Fibroblast of gingiva (primary cell): Measurements from ENCODE around the gene ABCA6.
A peak's percentile ranks its signal among the peaks of the same experiment; 100 is the strongest.

ENCODE experiments used
- DNase-seq: peaks from one replicate; pipeline ENCODE4 v3.0.0-alpha.2; 2011; ENCODE audit warnings: low read depth

ABCA6 gene

DNA sequence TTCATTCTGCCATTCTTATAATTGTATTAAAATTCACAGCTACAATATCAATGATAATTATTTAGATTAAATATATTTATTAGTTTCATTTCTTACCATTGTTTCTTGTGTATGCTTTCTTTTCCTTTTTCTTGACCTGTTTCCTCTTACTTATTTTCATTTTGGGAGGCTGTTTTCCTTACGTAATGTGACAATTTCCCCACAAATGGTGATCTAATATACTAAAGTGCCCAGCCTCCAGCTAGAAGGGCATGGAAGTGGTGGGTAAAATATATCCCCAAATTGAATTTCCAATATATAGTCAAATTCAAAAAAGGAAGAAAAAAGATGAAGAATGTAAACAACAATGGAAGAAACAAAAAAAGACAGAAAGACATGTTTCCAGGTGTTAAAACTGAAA lies 1.5 kb upstream of the ABCA6 start:
- no peak for DNase-seq

DNA sequence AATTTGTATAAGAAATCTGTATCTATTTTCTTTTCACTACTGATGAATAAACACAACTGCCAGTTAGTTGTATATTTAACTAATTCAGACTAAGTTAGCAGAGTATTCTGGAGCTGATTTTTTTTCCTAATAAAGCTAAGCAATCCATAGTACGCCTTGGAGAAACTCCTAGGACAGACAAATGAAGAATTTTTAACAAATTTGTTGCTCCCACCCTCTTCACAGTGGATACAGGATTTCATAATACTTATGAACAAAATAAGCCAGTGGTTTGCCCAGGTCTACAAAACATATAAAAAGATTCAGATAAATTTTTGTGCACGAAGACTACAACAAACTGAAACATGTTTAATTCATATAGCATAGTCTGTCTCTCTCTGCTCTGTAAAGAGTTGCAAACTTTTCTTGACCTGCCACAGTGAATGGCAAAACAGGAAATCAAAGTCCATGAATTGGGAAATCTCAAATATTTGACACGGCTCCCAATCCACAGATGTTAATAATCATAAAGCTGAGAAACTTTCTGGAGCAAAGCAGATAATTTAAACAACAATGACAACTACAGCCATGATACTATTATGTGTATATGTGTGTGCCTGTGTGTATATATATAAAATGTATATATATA lies 594 bp upstream of the ABCA6 start:
- DNase-seq, result peak; percentile 79

DNA sequence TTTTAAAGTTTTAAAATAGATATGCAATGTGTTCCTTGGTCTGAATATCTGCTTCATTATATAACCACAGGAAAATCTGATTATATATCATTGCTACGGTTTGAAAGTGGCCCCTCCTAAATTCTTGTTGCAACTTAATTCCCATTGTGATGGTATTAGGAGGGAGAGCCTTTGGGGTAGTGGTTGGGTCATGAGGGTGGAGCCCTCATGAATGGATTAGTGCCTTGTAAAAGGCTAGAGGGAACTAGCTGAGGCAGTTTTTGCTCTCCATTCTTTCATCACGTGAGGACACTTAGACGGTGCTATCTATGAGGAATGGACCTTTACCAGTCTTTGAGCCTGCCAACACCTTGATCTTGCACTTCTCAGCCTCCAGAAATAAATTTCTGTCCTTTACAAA lies 7.6 kb downstream of the ABCA6 start:
- DNase-seq, result no peak

DNA sequence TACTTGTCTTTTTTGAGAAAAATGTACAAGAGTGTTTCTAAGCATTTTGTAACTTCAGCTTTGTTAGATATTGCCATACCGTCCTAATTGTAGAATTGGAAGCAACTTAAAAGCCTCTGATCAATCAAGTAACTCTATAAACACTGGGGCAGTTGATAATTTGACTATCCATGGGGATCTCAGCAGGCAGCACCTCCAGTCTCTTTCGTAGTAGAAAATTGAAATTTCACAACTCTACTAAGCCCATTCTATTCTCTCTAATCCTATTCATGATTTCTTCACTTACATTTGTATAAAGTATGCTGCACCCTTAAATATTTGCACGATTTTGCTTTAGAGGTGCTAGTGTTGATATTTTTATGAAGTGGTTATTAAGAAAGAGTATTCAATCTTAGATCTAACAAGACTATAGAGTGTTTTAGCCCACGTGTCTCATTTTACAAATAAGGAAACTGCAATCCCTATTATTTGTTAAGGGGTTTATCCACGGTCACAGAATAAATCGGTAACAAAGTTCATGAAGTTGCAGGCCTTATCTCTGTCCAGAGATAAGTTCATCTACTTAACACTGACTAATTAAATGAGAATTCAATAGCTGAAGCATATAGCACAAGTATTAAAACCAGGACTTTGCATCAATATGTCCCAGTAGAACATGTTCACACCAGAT lies 10.9 kb downstream of the ABCA6 start:
- no peak for DNase-seq

DNA sequence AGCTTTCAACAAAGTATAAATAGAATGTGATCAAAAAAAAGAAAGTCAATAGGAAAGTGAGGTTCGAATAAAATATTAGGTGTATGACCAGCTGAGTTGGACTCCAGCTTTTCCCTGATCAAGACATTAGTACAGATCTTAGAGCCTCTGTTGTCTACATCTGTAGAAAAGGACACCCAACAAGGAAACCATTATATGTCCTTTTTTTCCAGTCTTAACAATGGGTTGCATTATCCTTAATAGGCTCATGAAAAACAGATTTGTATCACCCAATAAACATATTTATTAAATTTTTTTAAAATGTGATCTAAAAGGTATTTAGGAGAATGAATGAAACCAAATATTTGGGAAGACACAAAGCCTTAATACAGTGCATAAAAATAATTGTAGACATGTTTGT lies 18.1 kb downstream of the ABCA6 start:
- DNase-seq, result no peak

DNA sequence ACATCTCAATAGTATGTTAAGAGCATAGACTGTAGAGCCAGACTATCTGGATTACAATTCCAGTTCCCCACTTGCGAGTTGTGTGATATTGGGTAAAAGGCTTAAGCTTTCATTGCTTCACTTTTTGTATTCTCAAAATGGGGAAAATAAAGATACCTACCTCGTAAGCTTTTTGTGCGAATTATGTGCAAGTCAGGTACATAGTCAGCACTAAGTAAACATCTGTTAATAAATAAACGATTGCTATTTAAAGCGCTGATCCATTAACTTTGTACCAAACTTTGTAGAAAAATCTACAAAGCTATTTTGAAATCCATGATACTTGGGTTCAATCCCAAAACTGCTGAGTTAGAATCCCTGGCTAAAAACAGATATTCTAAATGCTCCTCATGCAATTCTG lies 19.6 kb downstream of the ABCA6 start:
- no peak for DNase-seq

DNA sequence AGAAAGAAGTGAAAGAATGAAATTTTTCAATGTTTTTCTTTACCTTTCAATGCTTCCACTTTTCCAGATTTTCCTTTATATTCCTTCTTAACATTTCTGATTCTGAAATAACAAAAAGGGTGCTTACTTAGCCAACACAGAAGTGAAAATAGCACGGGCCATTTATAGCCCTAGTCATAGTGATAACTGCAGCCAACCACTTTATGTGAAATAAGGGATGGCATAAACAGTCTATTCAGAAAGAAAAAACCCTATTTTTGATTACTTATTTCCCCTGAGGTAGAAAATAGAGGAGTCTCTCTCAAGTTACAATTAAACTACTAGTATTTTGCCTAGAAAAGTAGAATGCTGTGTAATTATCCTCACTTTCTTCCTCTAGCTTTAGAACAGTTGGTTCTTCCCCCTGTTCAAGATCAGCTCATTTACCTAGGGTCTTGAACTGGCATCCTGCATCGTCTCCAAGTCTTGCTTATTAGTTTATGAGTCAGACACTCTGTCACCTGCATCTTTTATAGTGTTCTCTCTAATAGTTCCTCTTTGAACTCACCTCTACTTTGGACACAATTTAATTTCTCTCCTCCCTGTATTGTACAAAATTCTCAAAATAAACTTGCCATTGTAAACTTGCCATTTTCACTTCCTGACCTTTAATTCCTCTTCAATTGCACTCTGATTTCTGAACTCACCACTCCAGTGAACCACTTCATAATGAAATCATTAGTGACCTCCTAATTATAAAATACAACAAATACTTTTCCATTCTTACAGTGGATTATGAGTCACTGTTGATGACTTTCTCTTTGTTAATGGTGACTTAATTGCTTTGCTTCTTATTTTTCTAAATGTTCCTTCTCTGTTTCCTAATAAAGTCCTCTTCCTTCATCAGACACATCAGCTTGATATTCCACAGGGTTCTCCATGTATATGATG lies 23.6 kb downstream of the ABCA6 start:
- DNase-seq, result no peak

DNA sequence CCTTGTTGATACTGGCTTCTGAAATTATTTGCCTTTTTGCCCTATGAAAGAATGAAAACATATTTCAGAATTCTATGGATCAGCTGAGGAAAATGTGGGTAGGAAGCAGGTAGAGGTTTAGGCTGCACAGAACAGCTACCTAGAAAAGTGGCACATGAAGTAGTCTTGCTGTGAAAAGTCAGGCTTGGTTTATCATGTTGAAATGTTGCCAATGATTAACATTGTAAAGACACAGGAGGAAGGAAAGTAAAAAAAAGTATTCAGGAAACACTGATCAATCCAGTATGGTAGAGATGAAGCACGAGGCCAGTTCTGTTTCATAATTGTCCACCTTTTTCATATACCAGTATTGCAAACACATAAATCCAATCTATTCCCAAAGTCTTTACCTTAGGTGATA lies 29.9 kb downstream of the ABCA6 start:
- no peak for DNase-seq

DNA sequence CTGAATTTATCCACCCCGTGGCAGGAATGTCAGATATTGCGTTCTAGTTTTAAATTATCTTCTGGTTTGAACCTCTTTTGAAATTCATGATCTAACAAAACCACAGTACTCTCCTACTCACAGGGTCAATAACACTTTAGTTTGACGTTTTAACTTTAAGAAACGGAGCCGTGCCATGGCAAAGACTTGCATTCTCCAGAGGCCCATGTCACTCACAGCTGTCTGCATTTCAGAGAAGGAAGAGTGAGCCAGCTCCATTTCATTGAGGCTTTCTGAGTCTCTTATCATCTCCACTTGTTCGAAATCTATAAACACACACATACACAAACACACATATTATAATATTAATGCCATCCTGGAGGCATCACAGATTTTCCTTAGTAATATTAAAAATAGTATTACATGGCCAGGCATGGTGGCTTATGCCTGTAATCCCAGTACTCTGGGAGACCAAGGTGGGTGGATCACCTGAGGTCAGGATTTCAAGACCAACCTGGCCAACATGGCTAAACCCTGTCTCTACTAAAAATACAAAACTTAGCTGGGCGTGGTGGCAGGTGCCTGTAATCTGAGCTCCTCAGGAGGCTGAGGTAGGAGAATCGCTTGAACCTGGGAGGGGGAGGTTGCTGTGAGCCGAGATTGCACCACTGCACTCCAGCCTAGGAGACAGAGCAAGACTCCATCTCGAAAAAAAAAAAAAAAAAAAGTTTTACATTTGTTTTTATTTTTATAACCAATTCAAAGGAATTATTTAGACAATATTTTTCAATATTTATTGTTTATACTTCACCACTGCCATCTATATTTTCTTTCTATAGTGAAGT lies 35.6 kb downstream of the ABCA6 start:
- DNase-seq, result no peak

DNA sequence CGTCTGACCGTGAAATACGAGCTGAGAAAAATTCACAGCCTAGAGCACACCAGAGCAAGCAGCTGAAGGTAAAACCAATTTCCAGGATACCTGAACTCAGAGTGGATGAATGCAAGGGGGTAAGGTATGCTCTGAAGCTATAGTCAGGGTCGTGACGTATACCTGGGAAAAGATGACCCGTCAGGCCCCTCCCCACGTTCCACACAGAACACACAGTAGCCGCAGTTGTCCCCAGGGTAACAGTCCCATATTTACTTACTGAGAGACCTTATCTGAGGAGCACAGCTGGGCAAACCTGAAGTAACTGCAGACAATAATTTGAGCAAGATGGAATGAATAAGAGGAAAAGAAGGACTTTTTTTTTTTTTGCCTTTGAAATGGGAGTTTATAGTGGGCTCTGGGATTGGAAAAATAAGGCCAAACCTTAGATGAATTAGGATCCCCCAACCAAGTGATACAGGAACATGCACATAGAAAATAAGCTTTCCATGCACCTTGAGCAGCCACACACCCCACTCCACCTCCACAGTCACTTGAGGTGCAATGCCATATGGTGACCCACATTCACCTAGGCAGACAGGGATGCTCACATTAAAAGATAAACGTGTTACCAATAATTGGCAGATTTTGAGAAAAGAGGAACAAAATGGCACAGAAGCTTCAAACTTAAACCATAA lies 38.0 kb downstream of the ABCA6 start:
- no peak for DNase-seq

DNA sequence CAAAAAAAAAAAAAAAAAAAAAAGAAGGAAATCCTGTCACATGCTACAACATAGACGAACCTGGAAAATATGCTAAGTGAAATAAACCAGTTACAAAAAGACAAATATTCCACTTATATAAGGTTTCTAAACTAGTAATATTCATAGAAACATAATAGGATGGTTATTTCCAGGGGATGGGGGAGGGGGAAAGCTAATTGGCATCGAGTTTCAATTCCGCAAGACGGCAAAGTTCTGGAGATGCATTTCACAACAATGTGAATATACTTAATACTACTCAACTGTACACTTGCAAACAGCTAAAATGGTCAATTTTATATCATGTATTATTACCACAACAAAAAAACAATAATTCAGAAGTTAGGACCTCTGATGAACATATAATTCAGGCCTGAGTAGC lies 43.1 kb downstream of the ABCA6 start:
- DNase-seq, result no peak

DNA sequence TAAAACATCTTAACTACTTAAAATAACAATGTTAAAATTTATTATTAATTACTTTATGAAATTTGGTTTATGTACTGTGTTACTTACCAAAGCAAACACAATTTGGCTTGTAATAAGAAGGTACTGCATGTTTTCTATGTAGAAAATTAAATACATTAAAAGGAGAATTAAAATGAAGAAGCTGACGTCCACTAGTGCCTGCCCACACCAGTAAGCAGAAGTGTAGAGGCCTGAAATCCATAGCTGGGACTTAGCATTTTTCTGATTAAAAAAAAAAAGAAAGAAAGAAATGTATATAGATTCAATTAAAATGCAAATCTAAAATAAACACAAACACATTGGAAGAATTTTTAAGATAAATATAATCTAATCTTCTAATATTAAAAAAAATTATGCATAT lies 45.2 kb downstream of the ABCA6 start:
- DNase-seq, result no peak

DNA sequence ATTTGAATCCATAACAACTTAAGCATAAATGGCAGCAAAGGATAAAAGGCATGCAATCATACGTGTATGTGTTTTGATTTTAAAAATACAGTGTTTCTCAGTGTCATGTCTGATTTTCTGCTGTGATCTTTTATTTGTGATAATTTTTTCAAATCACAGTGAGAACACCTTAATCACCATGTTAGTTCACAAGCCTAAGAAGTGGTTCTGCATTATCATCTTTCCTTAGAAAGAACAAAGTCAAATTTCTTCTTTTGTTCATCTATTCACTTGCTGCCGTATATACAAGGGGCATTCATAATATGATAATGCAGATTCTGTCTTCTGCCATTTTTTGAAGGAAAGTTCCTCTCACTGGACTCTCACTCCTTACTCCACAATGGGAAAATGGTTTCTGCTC lies 47.7 kb downstream of the ABCA6 start:
- no peak for DNase-seq

DNA sequence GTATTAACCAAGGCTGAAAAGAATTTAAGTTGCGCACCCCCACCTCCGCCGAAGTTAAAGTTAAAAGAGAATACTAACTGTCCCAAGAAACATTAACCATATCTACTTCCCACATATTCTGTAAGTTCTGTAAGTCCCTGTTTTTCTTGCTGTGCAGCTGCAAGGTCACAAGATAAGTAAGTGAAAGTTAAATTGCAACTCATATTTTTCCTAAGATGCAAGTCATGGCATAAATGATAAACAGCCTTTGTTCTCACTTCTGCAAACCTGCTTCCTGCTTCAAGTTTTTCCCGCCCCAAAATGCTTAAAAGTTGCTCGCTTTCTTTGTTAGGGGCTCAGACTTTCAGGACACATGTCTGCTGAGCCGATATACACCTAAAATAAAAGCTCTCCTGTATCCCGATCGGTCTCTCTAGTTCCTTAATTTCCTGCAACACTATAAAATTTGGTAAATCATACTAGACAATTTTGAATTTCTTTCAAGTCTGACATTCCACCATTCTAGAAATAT lies 48.4 kb downstream of the ABCA6 start:
- DNase-seq, result no peak

DNA sequence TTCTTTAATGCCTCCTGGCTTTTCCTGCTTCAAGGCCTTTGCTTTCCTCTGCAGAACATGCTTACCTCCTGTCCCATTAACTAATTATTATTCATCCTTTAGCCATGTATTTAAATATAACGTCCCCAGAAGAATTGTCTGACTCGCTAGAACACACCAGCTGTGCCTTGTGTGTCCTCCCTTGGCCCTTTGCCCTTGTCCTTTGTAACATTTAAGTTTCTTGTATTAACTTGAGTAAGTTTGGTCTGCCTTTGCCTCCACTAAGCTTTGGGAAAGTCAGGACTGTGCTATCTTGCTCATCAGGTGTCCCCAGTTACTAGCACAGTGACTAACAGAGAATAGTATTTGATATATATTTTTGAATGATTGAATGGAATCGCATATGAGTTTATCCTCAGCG lies 51.3 kb downstream of the ABCA6 start:
- no peak for DNase-seq

DNA sequence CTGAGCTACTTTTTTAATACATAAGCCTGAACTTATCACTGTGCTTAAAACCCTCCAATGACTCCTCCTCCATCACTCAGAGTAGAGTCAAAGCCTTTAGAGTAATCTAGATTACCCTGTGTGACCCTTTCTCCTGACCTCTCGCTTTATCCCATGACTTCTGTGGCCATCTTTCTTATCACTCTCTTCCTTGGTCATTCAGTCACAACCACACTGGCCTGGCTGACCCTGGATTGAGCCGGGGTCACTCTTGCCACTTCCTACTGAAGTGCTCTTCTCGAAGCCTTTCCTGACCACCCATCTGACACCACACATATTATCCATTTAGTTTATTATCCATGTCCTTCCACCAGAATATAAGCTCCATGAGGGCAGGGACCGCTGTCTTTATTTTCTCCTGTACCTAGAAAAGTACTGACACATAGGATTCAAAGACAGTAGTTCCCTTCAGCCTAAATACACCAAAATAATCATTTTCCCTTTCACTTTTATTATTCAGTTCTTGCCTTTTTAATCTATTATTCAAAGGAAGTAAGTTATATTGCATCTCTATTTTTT lies 53.0 kb downstream of the ABCA6 start:
- no peak for DNase-seq

DNA sequence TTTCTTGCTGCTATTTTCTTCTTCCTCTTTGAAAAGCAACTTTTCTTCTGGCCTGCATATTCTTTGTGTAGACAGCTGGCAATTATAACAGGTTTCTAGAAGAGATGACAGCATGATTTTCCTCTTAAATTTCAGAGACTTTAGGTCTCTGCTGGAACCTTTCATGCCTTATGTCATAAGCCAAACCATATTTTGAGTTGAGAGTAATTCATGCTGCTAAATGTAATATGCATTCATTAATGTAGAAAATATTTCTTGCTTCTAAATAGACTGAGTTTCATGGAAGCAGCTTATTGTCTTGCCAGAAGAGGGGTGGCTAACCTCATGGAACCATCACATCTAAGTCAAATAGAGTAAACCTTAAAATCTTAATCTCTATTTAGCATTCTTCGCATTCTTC lies 55.1 kb downstream of the ABCA6 start:
- DNase-seq, result no peak

DNA sequence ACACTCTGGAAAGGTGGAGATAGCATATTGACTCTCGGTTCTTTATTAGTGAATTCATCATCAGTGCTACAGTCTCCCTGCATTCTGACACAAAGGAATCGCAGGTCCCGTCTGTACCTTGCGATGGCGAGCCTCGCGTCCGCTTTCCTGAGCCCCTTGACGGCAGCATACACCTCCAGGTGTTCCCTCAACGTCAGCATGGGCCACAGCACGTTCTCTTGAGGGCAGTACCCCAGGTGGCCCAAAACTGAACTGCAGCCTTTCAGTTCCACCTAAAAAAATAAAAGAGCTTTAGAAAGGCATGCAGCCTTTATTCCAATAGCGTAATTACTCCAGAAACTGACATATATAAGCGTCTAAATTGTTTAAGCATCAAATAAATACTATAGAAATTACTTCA lies 56.8 kb downstream of the ABCA6 start:
- no peak for DNase-seq

DNA sequence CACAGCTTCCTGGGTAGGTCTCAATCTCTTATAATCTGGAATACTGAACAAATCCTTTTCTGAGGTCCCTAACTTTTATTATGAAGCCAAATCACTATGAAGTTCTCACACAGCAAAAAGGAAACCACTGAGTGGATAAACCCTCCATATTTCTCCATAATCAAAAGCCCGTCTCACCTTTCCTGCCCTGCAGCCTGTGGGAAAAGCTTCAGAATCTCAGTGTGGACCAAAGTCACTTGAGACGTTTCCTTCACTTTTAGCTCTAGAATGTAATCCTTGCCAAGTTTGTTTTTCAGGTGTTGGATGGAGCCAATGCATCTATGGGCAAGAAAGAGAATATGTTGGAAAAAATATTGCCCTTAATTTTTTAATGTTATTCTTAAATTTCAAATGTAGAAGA lies 59.0 kb downstream of the ABCA6 start:
- no peak for DNase-seq

DNA sequence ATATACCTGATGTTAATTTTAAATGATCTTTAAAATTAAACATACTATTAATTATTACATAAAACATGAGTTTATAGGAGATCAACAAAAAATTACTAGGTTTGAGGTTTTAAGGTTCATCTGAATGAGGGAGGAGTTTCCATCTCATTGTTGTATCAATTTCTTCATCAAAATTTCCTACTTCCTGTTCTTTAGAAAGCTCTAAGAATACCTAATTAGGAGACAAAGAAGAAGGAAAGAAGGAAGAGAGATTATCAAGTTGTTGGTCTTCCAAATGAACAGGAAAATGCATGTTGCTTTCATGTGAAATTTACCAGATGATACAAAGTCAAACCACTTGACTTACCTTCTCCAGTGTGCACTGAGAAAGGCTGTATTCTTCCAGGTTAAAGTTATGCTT lies 62.8 kb downstream of the ABCA6 start:
- DNase-seq, result no peak

DNA sequence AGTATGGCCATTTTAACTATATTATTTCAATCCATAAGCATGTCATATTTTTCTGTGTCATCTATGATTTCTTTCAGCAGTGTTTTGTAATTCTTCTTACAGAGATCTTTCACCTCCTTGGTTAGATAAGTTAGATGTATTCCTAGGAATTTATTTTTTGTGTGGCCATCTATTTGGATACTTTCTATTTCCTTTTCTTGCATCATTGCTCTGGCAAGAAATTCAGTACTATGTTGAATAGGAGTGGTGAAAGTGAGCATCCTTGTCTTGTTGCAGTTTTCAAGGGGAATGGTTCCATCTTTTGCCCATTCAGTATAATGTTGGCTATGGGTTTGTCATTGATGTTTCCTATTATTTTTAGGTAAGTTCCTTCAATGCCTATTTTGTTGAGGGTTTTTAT lies 65.9 kb downstream of the ABCA6 start:
- no peak for DNase-seq
